ENCODE results near the gene NDUFB4. TPM values are rescaled to one million over a fixed set of nuclear protein-coding genes. Genes with fewer than 3 reads are reported as not detected.

The NDUFB4 gene
- total RNA-seq, 5 donors from 2014 or later (not counting 1 experiment from before 2014, with no cell fraction given): 59.3 to 79.6 (median 73.6) TPM

- Mint-ChIP-seq H3K36me3 (no peaks in the 10 kb centered on the region), H3K27me3 (peaks cover 4 to 14% of the 10 kb centered on the region in 2 donors), H3K27ac (no peak overlapping the region), H3K9me3 (no peaks in the 10 kb centered on the region), H3K4me3 (no peak overlapping the region), H3K4me1 (peaks cover 0 to 3% (median 2%) of the 10 kb centered on the region in 3 donors)
- H3K27me3 ChIP-seq (replicated peaks in 1 of 2; ENCODE audit: control insufficient read depth in 2 of 2, extremely low read depth in 1 of 2, insufficient read depth in 2 of 2, low read length in 1 of 2): peaks cover 0 to 10% of the 10 kb centered on the region in 2 experiments
- ATAC-seq (replicated peaks in 1 of 4) (no peak), DNase-seq (no peak)
- H3K4me3 ChIP-seq (ENCODE audit: control insufficient read depth in 1 of 2, extremely low read depth in 1 of 2, low read length in 1 of 2): no peak overlapping the region
- no peaks in the 10 kb centered on the region for H3K36me3 ChIP-seq (ENCODE audit: control insufficient read depth in 2 of 2, extremely low read depth in 1 of 2, insufficient read depth in 1 of 2, low read length in 1 of 2)
- 65% methylated on average over 2 of the region's 12 CpGs for WGBS (ENCODE audit: insufficient coverage)
- no peaks in the 10 kb centered on the region for H3K4me1 ChIP-seq (ENCODE audit: control insufficient read depth in 1 of 2, extremely low read depth in 1 of 2, insufficient read depth in 2 of 2, low read length in 2 of 2)
- CTCF ChIA-PET: interaction anchor here in 1 of 2 donors (0.9 kb wide), 1 partner anchor 26 kb away, joined by 4 read pairs; the partner anchor contains the start of gene NDUFB4
- H3K9me3 ChIP-seq: no peaks in the 10 kb centered on the region
- no peak overlapping the region for H3K27ac ChIP-seq (ENCODE audit: low read length)
- POLR2A ChIA-PET: no interaction called here
Observed at GRCh38 chr3:120569222-120570057, 26.7 kb upstream of the NDUFB4 start.

- CTCF ChIA-PET: interaction anchor here in 1 of 2 donors (0.7 kb wide), 1 partner anchor 40 kb away, joined by 4 read pairs; no protein-coding TSS in a partner anchor
- no peak for DNase-seq
- Histone ChIP-seq H3K27ac (ENCODE audit: low read length) (no peak overlapping the region), H3K27me3 (replicated peaks in 1 of 2; ENCODE audit: control insufficient read depth in 2 of 2, extremely low read depth in 1 of 2, insufficient read depth in 2 of 2, low read length in 1 of 2) (peaks cover 0 to 10% of the 10 kb centered on the region in 2 experiments), H3K4me1 (ENCODE audit: control insufficient read depth in 1 of 2, extremely low read depth in 1 of 2, insufficient read depth in 2 of 2, low read length in 2 of 2) (no peaks in the 10 kb centered on the region), H3K4me3 (ENCODE audit: control insufficient read depth in 1 of 2, extremely low read depth in 1 of 2, low read length in 1 of 2) (no peak overlapping the region), H3K9me3 (no peaks in the 10 kb centered on the region), H3K36me3 (ENCODE audit: control insufficient read depth in 2 of 2, extremely low read depth in 1 of 2, insufficient read depth in 1 of 2, low read length in 1 of 2) (no peaks in the 10 kb centered on the region)
- WGBS (ENCODE audit: insufficient coverage): 100% methylated on average over 1 of the region's 2 CpGs
- POLR2A ChIA-PET: no interaction called here
- Mint-ChIP-seq H3K9me3 (no peaks in the 10 kb centered on the region), H3K4me1 (peaks cover 0 to 3% (median 2%) of the 10 kb centered on the region in 3 donors), H3K27me3 (peaks cover 4 to 14% of the 10 kb centered on the region in 2 donors), H3K27ac (no peak overlapping the region), H3K36me3 (no peaks in the 10 kb centered on the region), H3K4me3 (no peak overlapping the region)
- no peak for ATAC-seq (replicated peaks in 1 of 4)
Observed at GRCh38 chr3:120572027-120572426, 24.1 kb upstream of the NDUFB4 start.

GRCh38 chr3:120587332-120587975 is 8.7 kb upstream of the NDUFB4 start:
- Histone ChIP-seq H3K36me3 (ENCODE audit: control insufficient read depth in 2 of 2, extremely low read depth in 1 of 2, insufficient read depth in 1 of 2, low read length in 1 of 2) (no peaks in the 10 kb centered on the region), H3K4me3 (ENCODE audit: control insufficient read depth in 1 of 2, extremely low read depth in 1 of 2, low read length in 1 of 2) (no peak overlapping the region), H3K9me3 (no peaks in the 10 kb centered on the region), H3K27ac (ENCODE audit: low read length) (no peak overlapping the region), H3K27me3 (replicated peaks in 1 of 2; ENCODE audit: control insufficient read depth in 2 of 2, extremely low read depth in 1 of 2, insufficient read depth in 2 of 2, low read length in 1 of 2) (no peaks in the 10 kb centered on the region), H3K4me1 (ENCODE audit: control insufficient read depth in 1 of 2, extremely low read depth in 1 of 2, insufficient read depth in 2 of 2, low read length in 2 of 2) (no peaks in the 10 kb centered on the region)
- Mint-ChIP-seq H3K4me3 (no peak overlapping the region), H3K9me3 (peaks cover 0 to 3% (median 0%) of the 10 kb centered on the region in 3 donors), H3K36me3 (no peaks in the 10 kb centered on the region), H3K27me3 (peaks cover 0 to 1% of the 10 kb centered on the region in 2 donors), H3K4me1 (no peaks in the 10 kb centered on the region), H3K27ac (no peak overlapping the region)
- CTCF ChIA-PET: no interaction called here
- DNase-seq (no peak), ATAC-seq (replicated peaks in 1 of 4) (no peak)
- 91% methylated on average over 1 of the region's 3 CpGs for WGBS (ENCODE audit: insufficient coverage)
- POLR2A ChIA-PET: no interaction called here

GRCh38 chr3:120595788-120596115 is 384 bp upstream of the NDUFB4 start:
- H3K36me3 Mint-ChIP-seq: peaks cover 4% of the 10 kb centered on the region
- Histone ChIP-seq H3K36me3 (ENCODE audit: control insufficient read depth in 2 of 2, extremely low read depth in 1 of 2, insufficient read depth in 1 of 2, low read length in 1 of 2) (peaks cover 0 to 25% of the 10 kb centered on the region in 2 donors), H3K27me3 (replicated peaks in 1 of 2; ENCODE audit: control insufficient read depth in 2 of 2, extremely low read depth in 1 of 2, insufficient read depth in 2 of 2, low read length in 1 of 2) (no peaks in the 10 kb centered on the region), H3K4me1 (ENCODE audit: control insufficient read depth in 1 of 2, extremely low read depth in 1 of 2, insufficient read depth in 2 of 2, low read length in 2 of 2) (peaks cover 11 to 20% of the 10 kb centered on the region in 2 experiments), H3K4me3 (ENCODE audit: control insufficient read depth in 1 of 2, extremely low read depth in 1 of 2, low read length in 1 of 2) (peak overlapping the region; percentile 91 to 97), H3K27ac (ENCODE audit: low read length) (peak overlapping the region; percentile 96), H3K9me3 (no peaks in the 10 kb centered on the region)
- H3K4me1 Mint-ChIP-seq: peaks cover 9 to 10% (median 9%) of the 10 kb centered on the region in 3 donors
- CTCF ChIA-PET: interaction anchor here (0.6 to 2.9 kb wide), 25 partner anchors 26 to 1969 kb away, joined by 3 to 46 read pairs (median 4); partner anchors contain the start of genes DTX3L (in 1 of the 2), GSK3B (in 1 of the 2), GTF2E1 (in 1 of the 2) and IGSF11 (in 1 of the 2)
- POLR2A ChIA-PET: interaction anchor here (0.6 to 1.6 kb wide), 15 partner anchors 28 to 502 kb away, joined by 3 to 21 read pairs (median 4); partner anchors contain the start of genes GTF2E1 (in 2 of the 2) and RABL3 (in 1 of the 2)
- H3K9me3 Mint-ChIP-seq: no peaks in the 10 kb centered on the region
- no peak for ATAC-seq (replicated peaks in 1 of 4)
- no peak for DNase-seq
- WGBS (ENCODE audit: insufficient coverage): no CpG with 5 or more reads among the region's 4 CpGs
- H3K4me3 Mint-ChIP-seq: peak overlapping the region in 2 of 3 donors; percentile 94 to 96
- no peaks in the 10 kb centered on the region for H3K27me3 Mint-ChIP-seq
- H3K27ac Mint-ChIP-seq: peak overlapping the region; percentile 94 to 97

- WGBS (ENCODE audit: insufficient coverage): no CpG with 5 or more reads among the region's 3 CpGs
Observed at GRCh38 chr3:120596853-120597223, 702 bp downstream of the NDUFB4 start.

More at GRCh38 chr3:120596853-120597223, 702 bp downstream of the NDUFB4 start:
- Histone ChIP-seq H3K4me1 (ENCODE audit: control insufficient read depth in 1 of 2, extremely low read depth in 1 of 2, insufficient read depth in 2 of 2, low read length in 2 of 2) (peaks cover 11 to 20% of the 10 kb centered on the region in 2 experiments), H3K4me3 (ENCODE audit: control insufficient read depth in 1 of 2, extremely low read depth in 1 of 2, low read length in 1 of 2) (peak overlapping the region; percentile 91 to 97), H3K27me3 (replicated peaks in 1 of 2; ENCODE audit: control insufficient read depth in 2 of 2, extremely low read depth in 1 of 2, insufficient read depth in 2 of 2, low read length in 1 of 2) (no peaks in the 10 kb centered on the region), H3K27ac (ENCODE audit: low read length) (peak overlapping the region; percentile 96), H3K9me3 (no peaks in the 10 kb centered on the region), H3K36me3 (ENCODE audit: control insufficient read depth in 2 of 2, extremely low read depth in 1 of 2, insufficient read depth in 1 of 2, low read length in 1 of 2) (peaks cover 0 to 35% of the 10 kb centered on the region in 2 donors)
- ChIA-PET POLR2A (interaction anchor here in 1 of 2 donors (0.6 kb wide), 1 partner anchor 18 kb away, joined by 6 read pairs; no protein-coding TSS in a partner anchor), CTCF (interaction anchor here (0.6 to 2.9 kb wide), 8 partner anchors 29 to 922 kb away, joined by 3 to 46 read pairs (median 9); partner anchors contain the start of genes GTF2E1 (in 1 of the 2) and RABL3 (in 1 of the 2))
- H3K4me1 Mint-ChIP-seq: peaks cover 9 to 15% (median 11%) of the 10 kb centered on the region in 3 donors
- peaks cover 14% of the 10 kb centered on the region for H3K36me3 Mint-ChIP-seq
- no peak for DNase-seq
- no peaks in the 10 kb centered on the region for H3K9me3 Mint-ChIP-seq
- no peaks in the 10 kb centered on the region for H3K27me3 Mint-ChIP-seq
- no peak for ATAC-seq (replicated peaks in 1 of 4)
- peak overlapping the region; percentile 94 to 97 for H3K27ac Mint-ChIP-seq
- H3K4me3 Mint-ChIP-seq: peak overlapping the region in 2 of 3 donors; percentile 94 to 96

All from T-cell (primary cell).